Transverse colon (tissue), 4 donors: ENCODE results near the gene ERVW-1. TPM values are rescaled to one million over a fixed set of nuclear protein-coding genes. Genes with fewer than 3 reads are reported as not detected.
"Not testable (repeated sequence)": the region's sequence is repeated elsewhere in the genome, so short reads cannot be mapped to it uniquely, and the experiment has no call there.

Experiments
- DNase-seq: peaks from one replicate; pipeline ENCODE4 v3.0.0-alpha.2; 2019
- H3K27ac ChIP-seq, 4 donors: fragments of 200-600 bp; sonication (generic); 2 replicates each; pipeline ENCODE4 v1.5.1; 2016 to 2018; ENCODE audit warnings: inconsistent platforms in 4 of 4
- H3K27me3 ChIP-seq: fragments of 200-600 bp; sonication (generic); 2 replicates; pipeline ENCODE4 v1.5.1; 2017; ENCODE audit warnings: inconsistent platforms
- H3K36me3 ChIP-seq, 4 donors: fragments of 200-600 bp; sonication (generic); 2 replicates each; pipeline ENCODE4 v1.5.1; 2017 to 2019; ENCODE audit warnings: inconsistent platforms in 4 of 4
- H3K4me1 ChIP-seq, 4 donors: fragments of 200-600 bp; sonication (generic); 2 replicates each; pipeline ENCODE4 v1.5.1; 2017 to 2020; ENCODE audit warnings: inconsistent platforms in 4 of 4
- H3K4me3 ChIP-seq, 4 donors: fragments of 200-600 bp; sonication (generic); 1 replicate in 1 of 4; 2 replicates in 3 of 4; pipeline versions ENCODE4 v1.5.1 to v1.6.1; 2017 to 2019; ENCODE audit warnings: inconsistent platforms in 4 of 4
- H3K9me3 ChIP-seq, 2 donors: fragments of 200-600 bp; sonication (generic); 2 replicates each; pipeline ENCODE4 v1.5.1; 2017 to 2019; ENCODE audit warnings: inconsistent platforms in 2 of 2
- CTCF ChIP-seq, 5 experiments: fragments of 200-600 bp in 3 of 5; fragments of 450-650 bp in 2 of 5; sonication (generic) in 3 of 5; IDR thresholded peaks; 1 replicate in 2 of 5; 2 replicates in 3 of 5; pipeline ENCODE4 v1.5.1; 2016 to 2017; ENCODE audit warnings: antibody characterized with exemption in 5 of 5, inconsistent platforms in 3 of 5, mild to moderate bottlenecking in 2 of 5, moderate library complexity in 1 of 5
- EP300 ChIP-seq: sonication (generic); formaldehyde crosslinking; IDR thresholded peaks from one replicate; pipeline ENCODE4 v1.6.1; 2017; ENCODE audit warnings: antibody characterized with exemption, low read depth
- POLR2A ChIP-seq: fragments of 450-650 bp; IDR thresholded peaks from one replicate; pipeline ENCODE4 v1.6.1; 2016; ENCODE audit warnings: antibody characterized with exemption, mild to moderate bottlenecking, moderate library complexity
- POLR2AphosphoS5 ChIP-seq, 3 donors: sonication (generic); formaldehyde crosslinking; IDR thresholded peaks; one replicate each; pipeline ENCODE4 v1.6.1; 2016; ENCODE audit warnings: antibody characterized with exemption in 3 of 3
- WGBS, 2 donors: methylation state at CpG; one replicate each; pipeline ENCODE4 v1.1.5; 2018; ENCODE audit warnings: low coverage in 1 of 2; 5-methylcytosine and 5-hydroxymethylcytosine counted together
- in situ Hi-C, 4 donors: fragments of 200-750 bp; cut with MboI; loops; one replicate each; pipeline versions ENCODE4 v1.15.0 to v1.15.1; 2017; ENCODE audit warnings: low sequenced_read_pairs in 3 of 4, low pct_ligation_motif_present in 1 of 4, low pct_unique_long_range_greater_than_20kb in 1 of 4
- intact Hi-C: fragments of 100-400 bp; cut with DNase I; formaldehyde crosslinking; loops from one replicate; pipeline ENCODE4 v1.15.1; 2023; ENCODE audit warnings: low total_unique reads
- total RNA-seq, 4 donors: library from RNA; depleted of rRNA; stranded (reverse); fragments of >200 nt; gene quantifications; one replicate each; pipeline ENCODE4 v1.1.0, GENCODE V29; 2016

The ERVW-1 gene
- total RNA-seq: not detected

- H3K9me3 ChIP-seq, intact Hi-C loops, H3K36me3 ChIP-seq, H3K4me3 ChIP-seq, DNase-seq, H3K27me3 ChIP-seq, H3K4me1 ChIP-seq, in situ Hi-C loops, H3K27ac ChIP-seq: not testable (repeated sequence)
- WGBS, 2 donors: 93 to 97% methylated on average over 9 to 11 of the region's 11 CpGs
These were observed at the start of gene ERVW-1 for GRCh38 chr7:92477681-92478080. Gene ERVW-1 (minus strand): TSS chr7:92477946. CDS start chr7:92470381, 7,565 bp downstream.

DNA sequence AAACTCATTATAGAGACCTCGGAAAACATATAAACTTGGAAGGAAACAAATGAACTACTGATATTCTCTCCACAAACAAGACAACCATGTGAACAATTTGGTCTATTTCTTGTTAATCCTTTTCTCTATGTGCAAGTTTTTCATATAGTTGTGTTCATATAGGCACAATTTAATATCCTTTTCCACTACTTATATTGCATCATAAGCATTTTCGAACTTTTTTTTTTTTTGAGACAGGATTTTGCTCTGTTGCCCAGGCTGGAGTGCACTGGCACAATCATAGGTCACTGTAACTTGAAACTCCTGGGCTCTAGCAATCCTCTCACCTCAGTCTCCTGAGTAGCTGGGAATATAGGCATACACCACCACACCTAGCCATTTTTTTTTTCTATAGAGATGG lies 45.4 kb upstream of the ERVW-1 start:
- TF ChIP-seq POLR2AphosphoS5 (IDR thresholded peaks at IDR 0.05) (no peak), EP300 (no peak), CTCF (IDR thresholded peaks at IDR 0.05) (no peak), POLR2A (no peak)
- DNase-seq: no peak
- H3K4me3 ChIP-seq: no peak overlapping the region
- in situ Hi-C loops (no loop called here), intact Hi-C loops (loop anchor here (10.0 kb wide), 1 partner anchor 532 kb away; no protein-coding TSS in a partner anchor)
- 82 to 90% methylated on average over 2 of the region's 2 CpGs for WGBS, 2 donors
- peaks cover 6 to 16% (median 8%) of the 10 kb centered on the region in 4 donors for H3K4me1 ChIP-seq
- H3K9me3 ChIP-seq: no peaks in the 10 kb centered on the region
- no peaks in the 10 kb centered on the region for H3K27me3 ChIP-seq
- no peak overlapping the region for H3K27ac ChIP-seq
- H3K36me3 ChIP-seq: peaks cover 0 to 2% (median under 1%) of the 10 kb centered on the region in 4 donors

DNA sequence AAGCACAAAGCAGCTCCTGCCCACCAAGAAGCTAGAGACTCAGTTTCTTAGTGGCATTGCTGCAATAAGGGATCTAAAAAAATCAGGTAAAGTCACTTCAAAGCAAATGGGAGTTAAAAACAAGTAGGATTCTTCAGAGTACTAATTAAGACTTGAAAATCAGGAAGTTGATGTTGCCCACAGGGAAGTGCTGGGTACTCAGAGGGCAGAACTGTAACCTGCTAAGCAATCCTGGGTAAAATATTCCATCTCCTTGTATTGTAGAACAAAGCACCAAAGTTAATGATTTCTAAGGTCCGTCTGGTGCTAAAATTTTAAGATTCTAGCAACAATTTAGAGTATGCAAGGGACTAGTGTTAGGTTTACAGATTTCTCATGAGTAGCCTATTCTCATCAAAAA lies 42.3 kb upstream of the ERVW-1 start:
- in situ Hi-C loops: no loop called here
- intact Hi-C loops: loop anchor here (10.0 kb wide), 1 partner anchor 535 kb away; no protein-coding TSS in a partner anchor
- Histone ChIP-seq H3K4me1 (no peaks in the 10 kb centered on the region), H3K27ac (no peak overlapping the region), H3K9me3 (no peaks in the 10 kb centered on the region), H3K4me3 (no peak overlapping the region), H3K36me3 (peaks cover 0 to 17% (median 7%) of the 10 kb centered on the region in 4 donors), H3K27me3 (no peaks in the 10 kb centered on the region)
- WGBS, 2 donors: 60 to 76% methylated on average over 1 of the region's 1 CpG
- no peak for DNase-seq
- TF ChIP-seq POLR2AphosphoS5 (IDR thresholded peaks at IDR 0.05) (no peak), CTCF (IDR thresholded peaks at IDR 0.05) (no peak), POLR2A (no peak), EP300 (no peak)

GRCh38 chr7:92517631-92518030 lies 39.9 kb upstream of the ERVW-1 start:
- intact Hi-C loops: no loop called here
- in situ Hi-C loops: no loop called here
- Histone ChIP-seq H3K36me3 (peaks cover 0 to 19% (median 9%) of the 10 kb centered on the region in 4 donors), H3K4me3 (no peak overlapping the region), H3K27ac (no peak overlapping the region), H3K4me1 (no peaks in the 10 kb centered on the region), H3K27me3 (no peaks in the 10 kb centered on the region), H3K9me3 (no peaks in the 10 kb centered on the region)
- TF ChIP-seq POLR2A (no peak), CTCF (IDR thresholded peaks at IDR 0.05) (no peak), POLR2AphosphoS5 (IDR thresholded peaks at IDR 0.05) (no peak), EP300 (no peak)
- DNase-seq: no peak
- WGBS, 2 donors: 72 to 82% methylated on average over 3 of the region's 3 CpGs
